Measurements from ENCODE around the gene NKAIN4.
A peak's percentile ranks its signal among the peaks of the same experiment; 100 is the strongest.

NKAIN4 gene

GRCh38 chr20:63280929-63281545 is 26.8 kb upstream of the NKAIN4 start:
- ChIA-PET CTCF (interaction anchor here (0.5 to 2.1 kb wide), 9 partner anchors 9 to 224 kb away, joined by 3 to 11 read pairs (median 4); no protein-coding TSS in a partner anchor), POLR2A (ENCODE audit: low non-redundant PET) (no interaction called here)
- peak; percentile 46 for TF ChIP-seq CTCF (conservative IDR thresholded peaks at IDR 0.05; ENCODE audit: low read depth)
- no peak overlapping the region for H3K27ac ChIP-seq
- DNase-seq (ENCODE audit: low spot score): no peak

GRCh38 chr20:63280371-63280770 is 26.1 kb upstream of the NKAIN4 start:
- no peak for TF ChIP-seq CTCF (conservative IDR thresholded peaks at IDR 0.05; ENCODE audit: low read depth)
- ChIA-PET CTCF (interaction anchor here (0.6 to 2.1 kb wide), 10 partner anchors 9 to 799 kb away, joined by 3 to 11 read pairs (median 3); no protein-coding TSS in a partner anchor), POLR2A (ENCODE audit: low non-redundant PET) (no interaction called here)

GRCh38 chr20:63279931-63280330 is 25.7 kb upstream of the NKAIN4 start:
- no peak for DNase-seq (ENCODE audit: low spot score)
- TF ChIP-seq CTCF (conservative IDR thresholded peaks at IDR 0.05; ENCODE audit: low read depth): no peak
- POLR2A ChIA-PET (ENCODE audit: low non-redundant PET): no interaction called here
- peak overlapping the region; percentile 13 for H3K27ac ChIP-seq
- CTCF ChIA-PET: interaction anchor here (0.6 to 2.1 kb wide), 9 partner anchors 9 to 799 kb away, joined by 3 to 11 read pairs (median 5); no protein-coding TSS in a partner anchor

More at GRCh38 chr20:63280371-63280770, 26.1 kb upstream of the NKAIN4 start:
- H3K27ac ChIP-seq: peak overlapping the region; percentile 13; the same call in 1 of the 2 replicates
- DNase-seq (ENCODE audit: low spot score): no peak

DNA sequence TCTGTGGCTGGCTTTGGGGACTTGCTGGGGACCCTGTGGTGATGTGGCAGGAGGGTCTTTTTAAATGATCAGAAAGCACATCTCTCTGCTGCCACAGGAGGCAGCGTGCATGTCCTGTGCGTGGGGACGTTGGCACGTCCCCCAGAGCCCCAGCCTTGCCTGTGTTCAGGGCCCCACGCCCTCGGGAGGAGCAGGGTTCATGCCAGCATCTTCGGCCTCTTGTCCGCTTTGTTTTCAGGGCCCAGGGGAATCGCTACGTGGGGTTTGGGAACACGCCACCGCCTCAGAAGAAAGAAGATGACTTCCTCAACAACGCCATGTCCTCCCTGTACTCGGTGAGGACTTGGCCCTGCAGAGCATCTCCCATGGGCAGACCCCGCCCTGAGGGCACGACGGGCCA is 24.4 kb upstream of the NKAIN4 start:
- POLR2A ChIA-PET (ENCODE audit: low non-redundant PET): no interaction called here
- no peak for TF ChIP-seq CTCF (conservative IDR thresholded peaks at IDR 0.05; ENCODE audit: low read depth)
- CTCF ChIA-PET: no interaction called here
- no peak overlapping the region for H3K27ac ChIP-seq
- DNase-seq (ENCODE audit: low spot score): no peak

DNA sequence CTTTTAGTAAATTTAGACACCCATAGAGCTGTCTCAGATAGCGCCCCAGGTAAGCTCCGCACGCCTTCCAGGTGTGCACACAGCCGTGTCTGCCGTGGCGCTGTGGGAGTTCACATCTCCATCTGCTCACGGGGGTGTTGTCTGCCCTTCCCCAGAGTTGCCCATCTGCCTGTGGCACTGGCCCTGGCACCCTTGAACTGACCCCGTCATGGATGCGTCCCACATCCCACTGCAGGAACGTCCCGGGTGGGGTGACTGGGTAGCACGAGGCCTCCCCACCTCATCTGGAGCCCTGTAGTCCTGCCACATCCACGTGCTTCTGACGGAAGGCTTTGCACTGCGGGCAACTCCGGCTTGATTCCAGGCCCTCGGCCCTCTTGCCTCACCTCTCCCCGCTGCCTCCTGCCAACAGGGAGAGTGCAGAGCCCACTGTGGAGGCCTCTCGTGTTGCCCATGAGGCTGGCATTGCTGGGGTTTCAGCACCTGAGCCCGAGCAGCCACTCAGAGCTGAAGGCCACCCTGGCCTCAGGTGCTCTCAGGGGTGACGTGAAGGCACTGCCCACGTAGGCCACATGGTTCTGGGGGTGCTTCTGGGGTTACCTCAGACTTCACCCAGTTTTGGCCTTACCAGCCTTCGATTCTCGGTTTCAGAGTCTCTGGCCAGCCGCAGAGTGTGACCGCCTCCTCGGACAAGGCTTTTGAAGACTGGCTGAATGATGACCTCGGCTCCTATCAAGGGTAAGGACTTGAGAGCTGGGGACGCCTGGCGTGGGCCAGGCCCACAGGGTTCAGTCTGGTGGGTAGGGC is 23.4 kb upstream of the NKAIN4 start:
- no peak for DNase-seq (ENCODE audit: low spot score)
- ChIA-PET POLR2A (ENCODE audit: low non-redundant PET) (interaction anchor here (0.8 kb wide), 1 partner anchor 13 kb away, joined by 3 read pairs; no protein-coding TSS in a partner anchor), CTCF (interaction anchor here (0.6 to 1.6 kb wide), 4 partner anchors 10 to 200 kb away, joined by 3 to 5 read pairs (median 4); no protein-coding TSS in a partner anchor)
- H3K27ac ChIP-seq: no peak overlapping the region
- no peak for TF ChIP-seq CTCF (conservative IDR thresholded peaks at IDR 0.05; ENCODE audit: low read depth)

GRCh38 chr20:63276956-63277355 is 22.7 kb upstream of the NKAIN4 start:
- TF ChIP-seq CTCF (conservative IDR thresholded peaks at IDR 0.05; ENCODE audit: low read depth): no peak
- DNase-seq (ENCODE audit: low spot score): no peak
- CTCF ChIA-PET: interaction anchor here (0.6 to 1.6 kb wide), 5 partner anchors 10 to 56 kb away, joined by 3 to 5 read pairs (median 4); no protein-coding TSS in a partner anchor
- no peak overlapping the region for H3K27ac ChIP-seq
- POLR2A ChIA-PET (ENCODE audit: low non-redundant PET): interaction anchor here (0.5 to 0.8 kb wide), 2 partner anchors 12 to 243 kb away, joined by 3 read pairs; no protein-coding TSS in a partner anchor
